Measurements from ENCODE around the gene CAMK2A. TPM values are rescaled to one million over a fixed set of nuclear protein-coding genes. Genes with fewer than 3 reads are reported as not detected.
A peak's percentile ranks its signal among the peaks of the same experiment; 100 is the strongest.

CAMK2A gene
- total and polyA plus RNA-seq, 3 experiments from 2014 or later, result not detected

DNA sequence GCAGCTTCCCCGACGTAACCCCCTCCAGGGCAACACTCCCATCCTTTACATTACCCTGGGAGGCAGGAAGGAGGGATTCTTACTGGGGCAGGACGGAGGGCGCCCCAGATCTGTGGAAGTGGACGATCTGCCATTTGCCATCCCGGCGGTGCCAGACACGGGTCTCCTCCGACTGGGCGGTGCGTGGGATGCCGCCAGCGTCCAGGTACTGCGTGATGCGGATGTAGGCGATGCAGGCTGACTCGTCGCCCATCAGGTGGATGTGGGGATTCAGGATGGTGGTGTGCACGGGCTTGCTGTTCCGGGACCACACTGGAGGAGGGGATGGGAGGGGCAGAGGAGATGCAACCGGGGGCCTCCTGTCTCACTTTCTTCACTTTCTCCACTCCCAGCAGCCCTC, 66.7 kb downstream of the CAMK2A start:
- Mint-ChIP-seq H3K4me3 (no peak overlapping the region), H3K36me3 (no peaks in the 10 kb centered on the region), H3K27me3 (peaks cover 3 to 10% of the 10 kb centered on the region in 2 donors), H3K4me1 (peaks cover 0 to 2% (median 0%) of the 10 kb centered on the region in 3 donors), H3K9me3 (no peaks in the 10 kb centered on the region), H3K27ac (no peak overlapping the region)
- H3K9me3 ChIP-seq (ENCODE audit: low read length), result no peaks in the 10 kb centered on the region
- H3K4me1 ChIP-seq (ENCODE audit: insufficient read depth, low read length), result no peaks in the 10 kb centered on the region
- CTCF ChIA-PET, result no interaction called here
- no peak overlapping the region for H3K4me3 ChIP-seq (ENCODE audit: low read length)
- POLR2A ChIA-PET, result no interaction called here
- H3K27me3 ChIP-seq (ENCODE audit: insufficient read depth, low read length, poor library complexity, severe bottlenecking), result no peaks in the 10 kb centered on the region
- H3K36me3 ChIP-seq (ENCODE audit: insufficient read depth, low read length), result no peaks in the 10 kb centered on the region
- no peak for DNase-seq
- H3K27ac ChIP-seq (ENCODE audit: low read depth, low read length), result no peak overlapping the region

DNA sequence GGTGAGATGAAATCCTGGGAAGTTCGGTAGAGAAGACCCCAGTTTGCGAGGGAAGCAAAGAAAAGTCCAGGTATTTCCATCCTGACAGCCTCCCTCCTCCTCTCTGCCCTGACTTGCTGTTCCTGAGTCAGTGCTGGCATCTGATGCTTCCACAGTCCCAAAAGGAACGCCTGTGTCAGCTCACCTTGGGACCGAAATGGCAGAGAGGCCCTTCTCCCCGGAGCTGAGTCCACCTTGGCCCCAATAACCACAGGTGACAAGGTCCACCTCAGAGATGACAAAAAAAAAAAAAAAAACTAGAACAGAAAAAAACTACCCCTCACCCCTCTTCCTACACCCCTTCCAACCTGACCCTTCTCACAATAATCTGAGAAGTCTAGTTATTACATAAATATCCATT, 68.1 kb downstream of the CAMK2A start:
- DNase-seq, result no peak
- Histone ChIP-seq H3K27me3 (ENCODE audit: insufficient read depth, low read length, poor library complexity, severe bottlenecking) (no peaks in the 10 kb centered on the region), H3K4me1 (ENCODE audit: insufficient read depth, low read length) (no peaks in the 10 kb centered on the region), H3K36me3 (ENCODE audit: insufficient read depth, low read length) (no peaks in the 10 kb centered on the region), H3K9me3 (ENCODE audit: low read length) (no peaks in the 10 kb centered on the region), H3K27ac (ENCODE audit: low read depth, low read length) (no peak overlapping the region), H3K4me3 (ENCODE audit: low read length) (no peak overlapping the region)
- Mint-ChIP-seq H3K27me3 (peaks cover 2 to 19% of the 10 kb centered on the region in 2 donors), H3K36me3 (no peaks in the 10 kb centered on the region), H3K4me1 (peaks cover 0 to 5% (median 0%) of the 10 kb centered on the region in 3 donors), H3K27ac (peak overlapping the region in 1 of 8 donors; percentile 50), H3K4me3 (no peak overlapping the region), H3K9me3 (no peaks in the 10 kb centered on the region)
- POLR2A ChIA-PET, result no interaction called here
- CTCF ChIA-PET, result no interaction called here

DNA sequence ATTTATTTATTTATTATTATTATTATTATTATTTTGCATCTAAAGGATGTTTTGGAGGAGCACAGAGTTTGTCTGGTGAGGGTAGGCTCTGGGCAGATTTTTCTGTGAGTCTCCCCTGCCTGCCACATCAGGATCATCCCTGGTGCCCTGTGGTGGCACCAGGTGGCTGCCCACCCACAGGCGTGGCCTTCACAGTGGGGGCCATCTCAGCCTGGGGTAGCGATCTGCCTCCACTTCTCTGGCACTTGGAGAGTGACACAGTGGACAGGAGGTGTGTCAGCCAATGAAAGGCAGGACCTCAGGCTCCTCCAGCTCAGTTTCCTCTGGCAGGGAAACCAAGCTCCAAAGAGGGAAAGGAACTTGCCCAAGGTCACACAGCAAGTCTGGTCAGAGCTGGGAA, 69.7 kb downstream of the CAMK2A start:
- Histone ChIP-seq H3K9me3 (ENCODE audit: low read length) (no peaks in the 10 kb centered on the region), H3K36me3 (ENCODE audit: insufficient read depth, low read length) (no peaks in the 10 kb centered on the region), H3K27ac (ENCODE audit: low read depth, low read length) (no peak overlapping the region), H3K4me1 (ENCODE audit: insufficient read depth, low read length) (no peaks in the 10 kb centered on the region), H3K4me3 (ENCODE audit: low read length) (no peak overlapping the region), H3K27me3 (ENCODE audit: insufficient read depth, low read length, poor library complexity, severe bottlenecking) (no peaks in the 10 kb centered on the region)
- Mint-ChIP-seq H3K27ac (no peak overlapping the region), H3K4me3 (no peak overlapping the region), H3K9me3 (no peaks in the 10 kb centered on the region), H3K4me1 (peaks cover 0 to 5% (median 0%) of the 10 kb centered on the region in 3 donors), H3K27me3 (peaks cover 2 to 19% of the 10 kb centered on the region in 2 donors), H3K36me3 (no peaks in the 10 kb centered on the region)
- CTCF ChIA-PET, result interaction anchor here (1.2 to 2.3 kb wide), 3 partner anchors 18 to 216 kb away, joined by 3 to 5 read pairs (median 3); no protein-coding TSS in a partner anchor
- DNase-seq, result no peak
- POLR2A ChIA-PET, result no interaction called here

DNA sequence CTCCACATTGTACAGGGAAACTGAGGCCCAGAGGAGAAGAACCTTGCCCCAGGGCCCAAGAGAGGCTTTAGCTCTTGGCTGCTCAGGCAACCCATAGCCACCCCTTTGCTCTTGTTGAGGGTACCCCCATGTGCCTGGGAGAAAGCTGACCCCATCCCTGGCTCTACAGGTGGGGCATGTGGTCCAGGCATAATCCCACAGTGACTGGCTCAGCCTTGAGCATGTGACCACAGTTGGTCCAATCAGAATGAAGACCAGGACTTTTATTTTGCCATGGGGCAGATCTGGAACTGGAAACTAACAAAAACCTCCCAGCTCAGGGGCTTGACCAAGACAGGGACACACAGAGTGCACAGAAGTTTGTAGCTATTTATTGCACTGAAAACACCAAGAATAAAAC, 70.4 kb downstream of the CAMK2A start:
- Histone ChIP-seq H3K27me3 (ENCODE audit: insufficient read depth, low read length, poor library complexity, severe bottlenecking) (no peaks in the 10 kb centered on the region), H3K4me3 (ENCODE audit: low read length) (no peak overlapping the region), H3K36me3 (ENCODE audit: insufficient read depth, low read length) (no peaks in the 10 kb centered on the region), H3K27ac (ENCODE audit: low read depth, low read length) (no peak overlapping the region), H3K9me3 (ENCODE audit: low read length) (no peaks in the 10 kb centered on the region), H3K4me1 (ENCODE audit: insufficient read depth, low read length) (no peaks in the 10 kb centered on the region)
- POLR2A ChIA-PET, result no interaction called here
- Mint-ChIP-seq H3K4me3 (no peak overlapping the region), H3K27ac (no peak overlapping the region), H3K4me1 (peaks cover 0 to 5% (median 0%) of the 10 kb centered on the region in 3 donors), H3K9me3 (no peaks in the 10 kb centered on the region), H3K36me3 (no peaks in the 10 kb centered on the region), H3K27me3 (peaks cover 2 to 19% of the 10 kb centered on the region in 2 donors)
- CTCF ChIA-PET, result interaction anchor here (0.9 to 2.4 kb wide), 11 partner anchors 8 to 217 kb away, joined by 3 to 13 read pairs (median 3); no protein-coding TSS in a partner anchor
- DNase-seq, result no peak

DNA sequence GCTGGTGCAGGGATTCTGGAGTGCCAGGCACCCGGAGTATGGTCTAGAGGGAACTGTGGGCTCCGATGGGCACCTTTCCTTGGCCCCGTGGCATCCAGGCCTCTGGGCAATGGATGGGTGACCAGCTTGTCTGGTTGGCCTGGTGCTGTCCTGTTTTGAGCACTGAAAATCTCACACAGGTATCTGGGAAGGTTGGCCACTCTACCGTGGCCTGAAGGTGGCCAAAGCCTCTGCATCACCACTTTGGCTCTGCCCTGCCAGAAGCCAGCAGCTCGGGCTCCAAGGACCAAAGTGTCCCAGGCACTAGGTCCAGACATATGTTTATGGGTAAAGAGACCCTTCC, 70.9 kb downstream of the CAMK2A start:
- Mint-ChIP-seq H3K4me1 (peaks cover 0 to 5% (median 0%) of the 10 kb centered on the region in 3 donors), H3K27ac (peak overlapping the region in 1 of 8 donors; percentile 36), H3K27me3 (peaks cover 2 to 19% of the 10 kb centered on the region in 2 donors), H3K4me3 (no peak overlapping the region), H3K36me3 (no peaks in the 10 kb centered on the region), H3K9me3 (no peaks in the 10 kb centered on the region)
- Histone ChIP-seq H3K4me1 (ENCODE audit: insufficient read depth, low read length) (no peaks in the 10 kb centered on the region), H3K27me3 (ENCODE audit: insufficient read depth, low read length, poor library complexity, severe bottlenecking) (no peaks in the 10 kb centered on the region), H3K36me3 (ENCODE audit: insufficient read depth, low read length) (no peaks in the 10 kb centered on the region), H3K27ac (ENCODE audit: low read depth, low read length) (no peak overlapping the region), H3K9me3 (ENCODE audit: low read length) (no peaks in the 10 kb centered on the region), H3K4me3 (ENCODE audit: low read length) (no peak overlapping the region)
- DNase-seq, result no peak
- CTCF ChIA-PET, result interaction anchor here (0.6 to 2.4 kb wide), 15 partner anchors 9 to 218 kb away, joined by 3 to 13 read pairs (median 3); no protein-coding TSS in a partner anchor
- POLR2A ChIA-PET, result no interaction called here

DNA sequence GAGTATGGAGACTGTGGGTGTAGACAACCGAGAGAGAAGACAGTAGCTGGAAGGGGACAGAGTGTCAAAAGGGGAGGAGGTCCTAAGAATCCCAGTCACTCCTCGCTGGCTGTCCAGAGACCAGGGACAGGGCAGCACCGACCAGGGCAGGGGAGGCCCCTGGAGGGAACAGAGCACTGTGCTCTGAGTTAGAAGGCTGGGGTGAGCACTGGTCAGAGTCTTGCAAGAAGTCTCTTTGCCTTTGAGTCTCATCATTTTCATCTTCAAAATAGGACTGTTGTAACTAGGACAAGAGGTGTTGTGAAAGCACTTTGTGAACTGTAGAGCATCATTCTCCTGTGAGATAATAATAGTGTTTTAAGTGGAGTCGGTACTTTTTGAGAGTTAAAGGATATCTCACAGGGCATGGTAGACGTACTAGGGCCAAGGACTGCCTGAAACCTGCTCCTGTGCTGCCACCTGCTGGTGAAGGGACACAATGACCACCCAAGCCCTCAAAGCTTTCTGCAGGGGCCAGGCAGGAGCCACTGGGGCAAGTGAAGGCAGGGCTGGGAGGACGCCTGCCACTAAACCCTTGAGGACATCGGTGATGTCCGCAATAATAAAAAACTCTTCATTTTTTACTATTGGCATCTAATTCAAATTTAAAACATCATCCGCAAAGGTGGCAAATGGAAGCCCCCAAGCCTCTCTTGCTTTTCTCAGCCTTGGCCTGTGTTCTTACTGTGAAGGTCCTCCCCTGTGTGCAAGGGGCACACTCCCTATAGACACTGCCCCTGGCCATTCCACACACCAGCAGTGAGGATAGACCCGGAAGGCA, 71.5 kb downstream of the CAMK2A start:
- ChIA-PET POLR2A (no interaction called here), CTCF (interaction anchor here (0.6 to 2.4 kb wide), 15 partner anchors 9 to 218 kb away, joined by 3 to 13 read pairs (median 3); no protein-coding TSS in a partner anchor)
- Mint-ChIP-seq H3K27me3 (peaks cover 2 to 19% of the 10 kb centered on the region in 2 donors), H3K4me1 (peaks cover 0 to 5% (median 0%) of the 10 kb centered on the region in 3 donors), H3K4me3 (no peak overlapping the region), H3K27ac (peak overlapping the region in 1 of 8 donors; percentile 36), H3K9me3 (no peaks in the 10 kb centered on the region), H3K36me3 (no peaks in the 10 kb centered on the region)
- no peaks in the 10 kb centered on the region for H3K36me3 ChIP-seq (ENCODE audit: insufficient read depth, low read length)
- no peaks in the 10 kb centered on the region for H3K27me3 ChIP-seq (ENCODE audit: insufficient read depth, low read length, poor library complexity, severe bottlenecking)
- no peak overlapping the region for H3K4me3 ChIP-seq (ENCODE audit: low read length)
- H3K27ac ChIP-seq (ENCODE audit: low read depth, low read length), result no peak overlapping the region
- H3K4me1 ChIP-seq (ENCODE audit: insufficient read depth, low read length), result no peaks in the 10 kb centered on the region
- H3K9me3 ChIP-seq (ENCODE audit: low read length), result no peaks in the 10 kb centered on the region
- peak; percentile 69 to 84 (median 73) for DNase-seq

DNA sequence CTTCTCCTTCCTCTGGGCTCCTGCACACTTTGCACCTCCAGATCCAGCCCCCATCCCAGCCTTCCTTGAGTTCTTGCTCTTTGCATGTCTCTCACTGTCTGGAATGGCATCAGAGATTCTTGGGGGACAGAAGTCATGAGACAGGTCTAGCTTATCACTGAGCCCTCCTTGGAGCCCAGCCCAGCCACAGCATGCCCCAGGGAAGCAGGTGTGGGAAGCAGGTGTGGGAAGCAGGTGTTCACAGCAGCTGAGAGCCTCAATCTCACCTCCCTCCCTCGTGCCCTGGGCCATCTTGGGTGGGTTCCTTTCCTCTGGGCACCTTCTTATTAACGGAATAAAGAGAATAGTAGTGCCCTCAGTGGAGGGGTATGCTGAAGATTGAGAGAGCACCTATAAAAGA, 72.5 kb downstream of the CAMK2A start:
- peaks cover 2 to 19% of the 10 kb centered on the region in 2 donors for H3K27me3 Mint-ChIP-seq

More for the DNA sequence above, 72.5 kb downstream of the CAMK2A start:
- Mint-ChIP-seq H3K27ac (no peak overlapping the region), H3K36me3 (no peaks in the 10 kb centered on the region), H3K4me3 (no peak overlapping the region), H3K4me1 (peaks cover 0 to 5% (median 0%) of the 10 kb centered on the region in 3 donors), H3K9me3 (no peaks in the 10 kb centered on the region)
- H3K27ac ChIP-seq (ENCODE audit: low read depth, low read length), result no peak overlapping the region
- ChIA-PET CTCF (interaction anchor here (1.1 to 2.4 kb wide), 5 partner anchors 8 to 55 kb away, joined by 3 to 13 read pairs (median 10); no protein-coding TSS in a partner anchor), POLR2A (no interaction called here)
- H3K9me3 ChIP-seq (ENCODE audit: low read length), result no peaks in the 10 kb centered on the region
- DNase-seq, result no peak
- no peak overlapping the region for H3K4me3 ChIP-seq (ENCODE audit: low read length)
- H3K36me3 ChIP-seq (ENCODE audit: insufficient read depth, low read length), result no peaks in the 10 kb centered on the region
- H3K27me3 ChIP-seq (ENCODE audit: insufficient read depth, low read length, poor library complexity, severe bottlenecking), result no peaks in the 10 kb centered on the region
- no peaks in the 10 kb centered on the region for H3K4me1 ChIP-seq (ENCODE audit: insufficient read depth, low read length)

All from CD8-positive, alpha-beta memory T cell (primary cell).